GM18519 (cell line): ENCODE measurements around the gene LGI1.
"Not testable (repeated sequence)": the region's sequence is repeated elsewhere in the genome, so short reads cannot be mapped to it uniquely, and the experiment has no call there.

Experiments used
- ATAC-seq: cut with Tn5 transposase; IDR thresholded peaks from one replicate; pipeline ENCODE4 v1.9.1; 2021; ENCODE audit warnings: mild to moderate bottlenecking, moderate library complexity; ENCODE audit not compliant: unreplicated experiment, low FRiP score

Gene LGI1

DNA sequence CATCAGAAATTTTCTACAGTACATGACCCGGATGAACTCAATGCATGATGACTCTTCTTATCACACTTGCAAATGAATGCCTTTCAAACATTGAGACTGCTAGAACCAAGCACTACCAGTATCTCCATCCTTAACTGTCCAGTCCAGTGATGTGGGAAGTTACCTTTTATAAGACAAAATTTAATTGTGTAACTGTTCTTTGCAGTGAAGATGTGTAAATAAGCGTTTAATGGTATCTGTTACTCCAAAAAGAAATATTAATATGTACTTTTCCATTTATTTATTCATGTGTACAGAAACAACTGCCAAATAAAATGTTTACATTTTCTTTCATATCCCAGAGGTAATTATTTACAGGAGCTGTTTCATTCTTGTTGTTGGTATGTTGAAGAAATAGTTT is 40.1 kb downstream of the LGI1 start:
- ATAC-seq, result no peak

DNA sequence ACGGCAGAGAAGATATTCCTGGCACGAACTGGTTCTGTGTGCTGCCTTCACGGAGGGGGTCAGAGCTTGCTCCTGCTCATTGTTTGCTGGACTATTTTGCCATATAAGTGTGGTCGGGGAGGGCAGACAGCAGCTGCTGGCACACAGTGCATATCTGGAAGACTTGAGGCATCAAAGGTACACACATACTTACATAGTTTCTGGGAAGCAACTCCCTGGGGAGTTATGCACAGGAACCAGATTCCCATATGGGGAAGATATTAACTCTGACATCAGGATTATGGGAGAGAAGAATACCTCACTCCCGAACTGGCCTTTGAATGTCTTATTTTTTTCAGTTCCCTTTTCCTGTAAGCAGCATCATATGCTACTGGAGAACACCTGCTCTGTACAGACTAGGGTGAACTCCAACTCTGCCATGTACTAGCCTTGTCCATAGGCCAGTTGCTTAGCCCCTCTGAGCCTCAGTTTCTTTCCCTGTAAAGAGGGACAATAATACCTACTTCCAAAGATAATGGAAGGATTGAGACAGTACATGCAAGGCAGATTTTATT is 41.5 kb downstream of the LGI1 start:
- ATAC-seq, result no peak

DNA sequence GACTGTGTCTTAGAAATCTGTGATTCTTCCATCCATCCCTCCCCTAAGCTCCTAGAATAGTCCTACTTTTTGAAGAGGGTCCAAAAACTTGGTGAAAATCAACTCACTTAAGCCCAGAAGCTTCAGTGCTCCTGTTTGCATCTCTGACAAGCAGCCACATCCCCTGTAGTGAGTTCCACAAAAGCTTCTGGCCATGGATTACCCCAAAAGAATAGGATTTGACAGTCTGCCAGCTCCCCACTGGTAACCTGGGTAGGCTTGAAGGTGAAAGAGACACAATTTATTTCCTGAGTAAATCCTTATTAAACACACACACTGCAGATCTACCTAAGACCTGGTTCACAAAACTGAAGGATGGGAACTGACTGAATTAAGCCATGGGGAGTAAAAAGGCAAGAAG is 46.5 kb downstream of the LGI1 start:
- ATAC-seq, result no peak

DNA sequence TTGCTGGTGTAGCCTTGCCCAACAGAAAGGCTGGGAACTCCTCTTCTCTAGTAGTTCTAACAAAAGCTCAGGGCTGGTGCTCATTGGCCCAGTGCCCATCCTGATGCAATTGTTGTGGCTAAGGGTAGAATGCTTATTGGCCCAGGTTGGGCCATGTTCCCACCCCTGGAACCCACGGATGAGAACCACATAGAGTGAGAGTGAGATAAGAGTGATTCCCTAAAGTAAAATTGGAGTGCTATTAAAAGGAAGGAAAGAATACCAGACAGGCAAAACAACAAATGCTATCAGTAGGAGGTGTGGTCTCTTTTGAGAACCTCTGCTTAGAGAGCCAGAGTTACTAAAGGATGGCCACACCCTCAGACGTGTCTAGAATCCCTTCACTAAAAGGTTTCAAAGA is 49.2 kb downstream of the LGI1 start:
- no peak for ATAC-seq

DNA sequence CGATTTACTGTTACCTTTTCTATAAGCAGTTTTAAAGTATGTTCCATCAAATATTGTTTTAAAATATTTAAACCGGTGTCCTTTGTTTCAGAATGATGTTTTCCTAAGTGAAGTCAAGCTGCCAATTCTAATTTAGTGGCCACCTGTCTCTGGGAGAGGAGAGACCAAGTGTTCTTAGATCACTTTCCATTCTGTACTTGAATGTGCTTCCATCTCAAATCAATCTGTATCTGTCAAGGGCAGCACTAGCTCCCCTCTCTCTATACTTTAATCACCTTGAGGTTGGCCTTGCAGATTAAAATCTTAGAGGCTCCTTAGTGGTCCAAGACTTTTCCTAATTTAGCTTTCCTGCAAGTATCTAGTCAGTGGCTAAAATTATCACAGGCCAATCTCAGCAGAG is 49.6 kb downstream of the LGI1 start:
- ATAC-seq, result no peak

DNA sequence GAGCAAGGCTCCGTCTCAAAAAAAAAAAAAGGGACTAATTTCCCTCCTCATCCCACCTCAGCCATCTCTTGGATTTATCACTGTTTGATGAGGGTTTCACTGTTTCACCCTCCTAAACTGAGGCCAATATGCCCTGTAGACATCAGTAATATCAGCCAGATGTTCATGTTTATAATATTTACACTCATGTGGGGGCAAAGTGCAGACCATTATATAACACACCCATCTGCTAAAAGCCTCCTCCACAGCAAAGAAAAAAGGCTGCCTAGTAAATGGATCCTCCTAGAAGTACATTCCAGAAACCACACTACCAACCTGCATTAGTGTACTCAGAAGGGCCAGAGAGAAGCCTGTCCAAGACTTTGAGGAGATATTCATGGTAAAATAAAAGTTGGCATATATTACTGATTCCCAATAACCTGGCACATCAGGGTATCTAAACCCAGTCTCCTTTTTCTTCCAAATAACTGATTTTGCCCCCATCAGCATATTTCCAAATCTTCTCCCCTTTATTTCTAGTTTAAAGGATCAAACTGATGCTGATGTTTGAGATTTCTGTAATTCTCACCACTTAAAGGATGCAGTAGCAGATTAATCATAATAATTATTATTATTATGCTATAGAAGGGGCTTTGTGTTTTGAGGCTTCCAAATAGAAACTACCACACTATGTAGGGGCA is 55.1 kb downstream of the LGI1 start:
- ATAC-seq, result no peak

DNA sequence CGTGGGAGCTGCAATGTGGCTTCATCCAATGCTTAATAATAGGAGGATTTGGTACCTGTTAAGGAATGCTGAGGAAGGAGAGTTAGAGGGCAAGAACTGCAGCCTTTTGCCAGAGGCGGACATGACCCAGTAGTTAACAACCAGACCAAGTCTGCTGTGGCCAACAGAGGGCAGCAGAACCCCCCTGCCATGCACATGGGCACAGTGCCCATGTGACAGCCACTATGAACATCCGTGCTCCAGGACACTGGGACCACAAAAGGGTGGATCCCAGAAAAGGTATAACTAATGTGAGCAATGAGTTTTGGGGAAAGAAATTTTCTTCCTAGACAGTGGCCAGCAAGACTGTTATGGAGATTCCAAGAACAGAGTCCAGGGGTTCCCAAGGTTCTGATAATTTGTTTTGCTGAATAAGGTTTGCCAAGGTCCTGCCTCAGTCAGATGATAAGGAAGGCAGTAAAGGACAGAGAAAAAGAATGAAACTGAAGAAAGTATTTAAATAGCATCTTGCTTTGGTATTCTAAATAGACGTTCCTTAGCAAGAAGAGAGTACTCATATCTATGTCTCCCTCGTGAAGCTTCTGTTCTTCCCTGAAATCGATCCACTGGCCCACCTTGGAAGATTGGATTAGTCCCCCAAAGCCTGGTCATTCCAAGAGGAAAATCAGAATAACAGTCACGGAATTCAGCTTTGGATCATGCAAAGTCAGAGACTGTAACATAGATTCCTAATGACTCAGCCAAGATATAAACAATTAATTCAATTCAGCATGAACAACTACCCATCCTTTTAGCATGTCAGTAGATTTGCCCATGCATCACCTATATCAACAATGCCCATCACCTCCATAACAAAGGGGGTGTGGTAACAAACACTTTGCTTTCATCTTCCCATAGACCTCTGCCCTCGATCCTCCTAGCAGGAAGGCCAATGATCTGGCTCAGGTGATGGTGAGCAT is 56.0 kb downstream of the LGI1 start:
- ATAC-seq, result no peak

DNA sequence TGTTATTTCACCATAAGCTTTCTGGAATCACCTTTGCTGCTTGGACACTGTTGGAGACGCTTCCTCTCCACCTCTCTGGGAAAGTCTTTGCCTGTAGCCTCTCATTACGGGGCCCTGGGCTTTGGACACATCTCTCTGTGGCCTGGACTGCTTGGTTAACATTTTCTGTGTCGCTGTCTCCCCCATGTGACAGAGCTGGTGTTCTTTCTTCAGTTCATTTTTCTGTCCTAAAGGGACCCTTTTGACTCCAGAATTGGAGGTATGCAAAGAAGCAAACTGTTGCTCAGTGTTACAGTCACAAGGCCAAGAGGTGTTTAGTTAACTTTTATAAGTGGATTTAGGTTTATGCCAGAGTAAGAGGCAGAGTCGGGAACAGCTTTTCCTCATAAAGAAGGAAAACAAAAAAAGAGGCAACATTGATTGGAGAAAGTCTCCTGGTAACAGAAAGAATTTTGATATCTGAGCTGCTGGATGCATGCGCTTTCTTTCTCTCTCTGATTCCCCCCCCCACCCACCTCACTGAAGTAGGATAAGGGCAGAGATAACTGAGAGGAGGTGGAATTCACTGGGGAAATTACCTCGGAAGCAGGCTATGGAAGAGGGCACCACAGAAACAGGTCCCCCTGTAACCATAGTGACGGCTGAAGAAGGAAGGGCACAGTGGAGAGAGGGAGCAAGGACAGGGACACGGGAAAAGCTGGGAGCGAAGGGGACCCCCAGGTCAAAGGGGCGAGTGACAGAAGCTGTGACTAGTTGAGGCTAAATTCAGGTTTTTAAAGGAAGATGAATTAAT is 57.8 kb downstream of the LGI1 start:
- ATAC-seq, result no peak

DNA sequence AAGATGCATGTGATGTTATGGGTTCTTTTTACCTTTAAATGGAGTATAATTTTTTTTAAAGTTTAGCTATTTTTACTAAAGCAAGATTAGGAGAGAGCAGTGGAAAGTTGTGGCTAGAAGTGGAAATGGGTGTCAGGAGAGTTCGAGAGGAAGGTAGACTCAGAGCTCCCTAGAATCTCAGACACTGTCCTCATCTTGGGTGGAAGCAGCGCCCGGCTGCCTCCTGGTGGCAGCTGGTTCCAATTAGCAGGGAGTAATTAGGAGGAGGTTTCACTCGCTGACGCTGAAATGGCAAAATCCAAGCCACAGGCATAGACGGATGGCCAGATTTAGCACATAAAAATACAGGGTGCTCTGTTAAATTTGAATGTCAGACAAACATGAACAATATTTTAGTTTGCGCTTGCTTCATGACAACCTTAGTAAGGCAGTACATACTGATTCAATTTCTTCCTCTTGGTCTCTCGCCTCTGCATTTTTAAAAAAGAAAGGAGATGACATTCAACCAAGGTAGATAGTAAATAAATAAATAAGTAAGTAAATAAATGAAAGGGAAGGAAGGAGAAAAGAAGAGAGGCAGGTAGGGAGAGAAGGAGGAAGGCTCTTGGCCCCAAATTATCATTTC is 58.5 kb downstream of the LGI1 start:
- ATAC-seq, result no peak

DNA sequence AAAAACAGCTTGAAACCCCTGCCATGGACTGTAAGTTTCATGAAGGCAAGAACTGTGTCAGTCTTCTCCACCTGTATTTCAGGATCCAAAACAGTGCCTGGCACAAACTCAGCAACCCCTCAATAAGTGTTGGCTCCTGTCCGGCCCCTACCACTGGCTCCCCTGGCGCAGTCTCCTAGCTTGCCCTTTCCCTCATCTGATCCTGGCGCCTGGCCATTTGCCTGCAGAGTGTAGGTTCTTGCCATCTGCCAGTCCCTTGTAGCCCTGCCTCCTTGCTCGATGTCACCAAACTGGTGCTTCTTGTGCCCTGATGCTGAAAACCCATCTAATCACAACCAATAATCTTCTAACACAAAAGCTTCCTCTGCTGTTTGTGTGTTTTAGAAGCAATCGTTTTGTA is 60.4 kb downstream of the LGI1 start:
- no peak for ATAC-seq

DNA sequence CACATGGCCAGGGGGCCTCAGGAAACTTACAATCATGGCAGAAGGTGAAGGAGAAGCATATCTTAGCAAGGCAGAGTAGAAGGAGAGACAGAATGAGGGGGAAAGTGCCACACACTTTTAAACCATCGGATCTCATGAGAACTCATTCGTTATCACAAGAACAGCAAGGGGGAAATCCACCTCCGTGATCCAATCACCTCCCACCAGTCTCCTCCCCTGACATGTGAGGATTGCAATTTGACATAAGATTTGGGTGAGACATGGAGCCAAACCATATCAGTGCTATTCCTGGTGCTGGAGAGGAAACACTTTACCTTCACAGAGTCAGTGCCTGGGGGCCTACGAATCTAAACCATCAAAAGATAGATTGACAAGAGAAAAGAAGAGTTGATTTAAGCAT is 61.8 kb downstream of the LGI1 start:
- no peak for ATAC-seq

DNA sequence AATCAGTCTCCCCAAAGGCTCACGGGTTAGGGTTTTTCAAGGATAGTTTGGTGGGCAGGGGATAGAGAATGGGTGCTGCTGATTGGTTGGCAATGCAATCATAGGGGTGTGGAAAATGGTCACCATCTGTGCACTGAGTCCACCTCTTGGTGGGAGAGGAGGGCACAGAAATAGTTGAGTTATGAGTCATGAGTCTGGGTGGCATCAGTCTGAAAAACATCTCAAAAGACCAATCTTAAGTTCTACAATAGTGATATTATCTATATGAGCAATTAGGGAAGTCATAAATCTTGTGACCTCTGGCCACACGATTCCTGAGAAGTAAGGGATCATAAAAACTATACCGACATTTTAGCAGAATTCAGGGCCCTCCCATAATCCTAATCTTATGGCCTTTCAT is 62.7 kb downstream of the LGI1 start:
- ATAC-seq, result no peak

DNA sequence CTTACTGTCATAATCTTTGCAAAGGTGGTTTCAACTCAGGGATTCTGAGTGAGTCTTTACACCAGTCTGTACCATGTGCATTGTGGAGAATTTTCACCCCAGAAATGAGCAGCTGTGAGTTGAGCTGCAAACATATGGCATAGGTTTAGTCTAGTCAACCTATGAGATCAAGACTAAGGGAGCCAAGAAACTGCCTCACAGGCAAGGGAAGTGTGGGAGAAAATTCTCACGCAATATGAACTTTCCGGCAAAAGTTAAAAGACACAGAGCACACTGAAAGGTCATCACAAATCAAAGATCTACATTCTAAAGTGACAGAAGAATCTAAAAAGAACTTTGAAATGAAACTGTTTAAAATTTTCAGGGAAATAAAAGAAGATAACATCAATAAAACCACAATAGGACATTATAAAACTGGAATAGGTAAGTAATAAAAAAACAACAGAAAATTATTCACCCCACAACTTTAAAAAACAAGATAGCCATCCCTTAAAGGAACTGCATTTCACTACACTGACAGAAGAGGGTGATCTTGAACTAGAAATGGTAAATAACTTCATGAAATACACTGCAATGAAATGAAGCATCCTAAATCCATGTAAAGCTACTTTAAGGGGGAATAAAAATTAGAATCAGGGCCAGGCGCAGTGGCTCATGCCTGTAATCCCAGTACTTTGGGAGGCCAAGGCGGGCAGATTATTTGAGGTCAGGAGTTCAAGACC is 63.5 kb downstream of the LGI1 start:
- no peak for ATAC-seq

DNA sequence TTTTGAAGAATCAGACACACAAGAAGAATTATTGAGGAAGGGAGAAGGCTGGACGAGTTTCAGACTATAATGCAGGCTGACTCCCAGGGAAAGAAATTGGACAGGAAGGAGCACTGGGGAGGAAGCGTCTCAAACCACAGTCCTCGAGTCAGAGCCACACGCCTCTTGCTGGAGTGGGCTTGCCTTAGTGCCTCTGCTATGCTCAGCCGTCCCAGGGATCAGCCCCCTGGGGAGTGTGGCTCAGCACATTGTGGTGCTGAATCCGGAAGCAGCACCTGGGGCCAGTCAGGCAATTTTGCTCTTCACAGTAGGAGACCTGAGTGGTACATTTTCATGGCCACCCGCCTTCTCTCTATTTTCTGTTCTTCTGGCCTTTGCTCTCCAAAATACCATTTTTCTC is 68.6 kb downstream of the LGI1 start:
- no peak for ATAC-seq

DNA sequence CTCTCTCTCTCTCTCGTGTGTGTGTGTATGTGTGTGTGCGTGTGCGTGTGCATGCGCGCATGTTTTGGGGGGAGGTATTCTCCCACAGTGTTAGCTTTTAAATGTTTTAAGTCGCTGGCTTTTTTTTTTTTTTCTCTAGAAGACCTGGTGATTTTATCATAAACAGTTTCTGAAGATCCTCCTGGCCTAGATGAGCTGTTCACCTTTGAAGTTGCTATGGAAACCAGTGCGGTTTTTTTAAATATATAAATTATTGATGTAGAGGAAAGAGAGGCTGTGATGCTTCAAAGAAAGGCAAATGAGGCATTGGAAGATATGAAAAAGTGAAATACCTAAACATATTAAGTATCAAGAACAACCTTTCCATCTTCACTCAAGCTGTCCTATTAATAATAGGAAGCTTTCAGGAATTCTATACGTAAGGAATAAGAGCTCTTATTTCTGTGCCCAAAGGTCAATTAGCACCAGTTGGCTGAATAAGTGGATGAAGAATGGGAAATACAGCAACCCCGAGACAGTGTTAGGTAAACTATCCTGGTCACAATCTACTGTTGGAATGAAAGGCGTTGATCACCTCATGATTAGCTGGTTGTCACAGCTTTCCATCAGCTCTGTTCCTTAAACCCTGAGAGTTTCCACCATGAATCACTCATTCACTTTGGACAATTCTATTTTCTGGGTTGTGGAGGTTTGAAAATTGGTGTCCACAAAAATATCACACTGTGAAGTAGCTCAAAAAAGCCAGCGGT is 69.5 kb downstream of the LGI1 start:
- ATAC-seq, result no peak

DNA sequence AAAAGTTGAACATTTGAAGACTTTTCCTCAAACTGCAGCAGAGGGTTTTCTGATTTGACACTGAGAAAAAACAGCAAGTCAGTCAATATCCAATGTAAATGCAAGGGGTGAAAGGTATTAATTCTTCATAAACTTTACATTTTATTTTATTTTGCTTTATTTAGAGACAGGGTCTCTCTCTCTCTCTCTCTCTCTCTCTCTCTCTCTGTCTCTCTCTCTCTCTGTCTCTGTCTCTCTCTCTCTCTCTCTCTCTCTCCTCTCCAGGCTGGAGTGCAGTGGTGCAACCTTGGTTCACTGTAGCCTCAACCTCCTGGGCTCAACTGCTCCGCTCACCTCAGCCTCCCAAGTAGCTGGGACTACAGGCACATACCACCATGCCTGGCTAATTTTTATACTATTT is 73.3 kb downstream of the LGI1 start:
- ATAC-seq, result not testable (repeated sequence)

DNA sequence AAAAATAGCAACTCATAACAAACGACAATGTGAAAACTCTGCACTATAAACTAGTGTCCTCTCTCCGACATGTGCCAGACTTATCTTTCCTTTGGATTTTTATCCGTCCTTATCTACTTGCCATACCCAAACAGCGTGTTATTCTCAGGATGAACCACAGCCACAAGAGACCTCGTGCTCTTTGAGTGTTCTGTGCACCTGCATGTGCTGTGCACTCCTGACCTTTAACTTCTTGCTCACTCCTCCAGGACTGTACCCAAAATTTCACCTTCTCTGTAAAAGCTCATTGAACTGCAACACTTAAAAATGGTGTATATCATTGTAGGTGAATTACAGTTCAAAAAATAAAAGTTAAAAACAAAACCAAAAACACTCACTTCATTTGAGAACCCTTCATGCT is 78.0 kb downstream of the LGI1 start:
- ATAC-seq, result no peak

DNA sequence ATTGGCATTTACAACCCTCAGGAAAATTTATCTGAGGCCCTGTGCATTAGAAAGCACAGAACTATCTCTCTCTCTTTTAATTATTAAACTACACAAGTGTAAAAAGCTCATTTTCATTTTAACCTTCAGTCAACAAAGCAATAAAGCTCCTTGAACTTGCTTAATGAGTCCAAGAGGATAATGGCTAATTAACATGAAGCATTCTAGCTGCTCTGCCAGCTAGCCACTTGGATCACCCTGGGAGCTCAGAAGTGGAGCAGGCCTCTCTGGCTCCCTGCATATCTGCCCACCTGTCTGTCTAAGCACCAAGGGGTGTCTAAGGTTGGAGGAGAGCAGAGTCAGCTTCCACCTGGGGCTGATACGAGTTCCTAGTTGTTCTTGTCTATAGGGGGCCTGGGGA is 80.1 kb downstream of the LGI1 start:
- no peak for ATAC-seq

DNA sequence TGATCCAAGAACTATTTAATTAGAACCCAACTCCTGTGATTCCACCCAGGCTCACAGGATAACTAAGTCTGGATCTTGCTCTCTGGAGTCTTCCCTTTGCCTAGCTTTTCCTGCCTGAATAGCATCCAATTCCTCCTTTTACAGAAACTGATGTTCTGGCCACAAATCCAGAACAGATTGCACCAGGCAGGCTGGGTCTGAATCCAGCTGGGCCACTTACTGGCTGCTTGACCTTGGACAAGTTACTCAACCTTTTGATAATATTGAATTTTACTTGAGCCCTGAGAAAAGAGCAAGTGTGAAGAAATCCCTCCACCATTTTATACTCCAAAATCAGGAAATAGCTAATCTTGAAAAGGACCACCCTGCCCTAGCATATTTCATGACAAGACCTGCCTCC is 80.5 kb downstream of the LGI1 start:
- ATAC-seq, result no peak
